GM12891 (cell line): ENCODE results near the gene BAIAP3.

Experiments
- POLR2A ChIP-seq: IDR thresholded peaks from 2 replicates; pipeline ENCODE4 v1.6.1; 2011; ENCODE audit warnings: low read depth, low read length, control low read depth
- POLR2AphosphoS5 ChIP-seq: IDR thresholded peaks from 2 replicates; pipeline ENCODE4 v1.6.1; 2011; ENCODE audit warnings: low read depth, low read length, control low read depth
- POU2F2 ChIP-seq: IDR thresholded peaks from 2 replicates; pipeline ENCODE4 v1.6.1; 2011; ENCODE audit warnings: low read depth, mild to moderate bottlenecking, control low read depth, low read length, moderate library complexity

DNA sequence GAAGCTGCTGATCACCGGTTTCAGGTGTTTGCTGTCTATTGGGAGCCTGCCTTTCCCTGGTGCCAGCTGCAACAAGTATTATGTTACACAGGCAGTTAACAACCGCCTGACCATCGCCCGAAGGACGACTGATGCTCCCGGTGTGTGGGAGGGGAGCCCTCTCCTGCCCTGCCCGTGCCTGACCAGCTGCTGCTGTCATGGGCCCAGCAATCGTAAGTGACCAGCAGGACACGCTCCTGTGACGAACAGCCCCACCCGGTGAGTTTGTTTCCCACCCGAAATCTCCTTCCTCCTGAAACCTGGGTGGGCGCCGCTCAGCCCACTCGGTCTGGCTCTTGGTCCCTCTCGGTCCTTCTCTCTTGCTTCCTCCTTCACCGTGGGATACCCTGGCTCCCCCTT lies 41.9 kb upstream of the BAIAP3 start:
- no peak for TF ChIP-seq POLR2A
- no peak for TF ChIP-seq POLR2AphosphoS5
- no peak for TF ChIP-seq POU2F2
